Esophagus (tissue), 2 donors: ENCODE data around the gene ADAMTS3. TPM values are rescaled to one million over a fixed set of nuclear protein-coding genes. Genes with fewer than 3 reads are reported as not detected.
"Not testable (repeated sequence)": the region's sequence is repeated elsewhere in the genome, so short reads cannot be mapped to it uniquely, and the experiment has no call there.

Source experiments
- H3K27ac ChIP-seq, 2 donors: one replicate each; pipeline ENCODE4 v1.5.1; 2013; ENCODE audit warnings: low read depth in 2 of 2, mild to moderate bottlenecking in 2 of 2, inconsistent platforms in 1 of 2, low read length in 1 of 2, moderate library complexity in 1 of 2
- H3K27me3 ChIP-seq, 2 donors: one replicate each; pipeline ENCODE4 v1.6.1; 2013; ENCODE audit warnings: low read length in 2 of 2, control low read depth in 1 of 2, mild to moderate bottlenecking in 1 of 2; ENCODE audit not compliant: insufficient read depth in 2 of 2, control insufficient read depth in 1 of 2
- H3K36me3 ChIP-seq, 2 donors: one replicate each; pipeline ENCODE4 v1.6.1; 2013; ENCODE audit warnings: low read length in 1 of 2; ENCODE audit not compliant: control insufficient read depth in 2 of 2, insufficient read depth in 2 of 2
- H3K4me1 ChIP-seq, 2 donors: one replicate each; pipeline ENCODE4 v1.6.1; 2013; ENCODE audit warnings: low read length in 1 of 2; ENCODE audit not compliant: control insufficient read depth in 2 of 2, insufficient read depth in 2 of 2
- H3K4me3 ChIP-seq, 2 donors: one replicate each; pipeline ENCODE4 v1.5.1; 2013; ENCODE audit warnings: low read length in 2 of 2, mild to moderate bottlenecking in 2 of 2, low read depth in 1 of 2, moderate library complexity in 1 of 2
- H3K9me3 ChIP-seq, 2 donors: one replicate each; pipeline ENCODE4 v1.6.1; 2013; ENCODE audit warnings: mild to moderate bottlenecking in 2 of 2, low read depth in 1 of 2, low read length in 1 of 2, moderate library complexity in 1 of 2; ENCODE audit not compliant: control insufficient read depth in 2 of 2, insufficient read depth in 1 of 2
- WGBS, 2 donors: extraction: QIAGEN DNeasy Blood & Tissue Kit; methylation state at CpG; one replicate each; pipeline ENCODE4 v1.1.7; 2013; 5-methylcytosine and 5-hydroxymethylcytosine counted together
- polyA plus RNA-seq, 2 donors: library from polyadenylated mRNA; stranded (reverse); fragments of 200-250 nt; gene quantifications; one replicate each; pipeline ENCODE4 v1.2.3, GENCODE V29; 2013
- donor health status: healthy with polysubstance abuse.
- donor health status: Bipolar disorder and iron deficiency.

Gene ADAMTS3
- polyA plus RNA-seq, 2 donors, result 0.04 to 0.14 TPM

DNA sequence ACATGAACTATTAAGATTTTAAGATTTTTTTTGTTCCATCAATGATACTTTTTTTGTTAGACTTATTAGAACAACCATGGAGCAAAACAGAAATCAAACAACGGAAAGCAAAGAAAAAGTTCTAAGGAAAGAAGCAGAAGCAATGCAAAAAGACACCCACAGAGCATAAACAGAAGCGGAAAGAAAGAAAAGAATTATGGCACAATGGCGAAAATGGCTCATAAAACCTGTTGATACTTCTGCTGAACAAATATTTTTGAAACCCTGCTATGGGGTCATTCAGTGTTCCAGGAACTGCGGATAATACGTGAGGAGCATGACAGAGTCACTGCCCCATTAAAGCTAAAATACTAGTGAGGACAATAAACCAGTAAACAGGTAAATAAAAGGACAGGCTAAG lies 138.0 kb downstream of the ADAMTS3 start:
- Histone ChIP-seq H3K27me3 (no peaks in the 10 kb centered on the region), H3K4me1 (no peaks in the 10 kb centered on the region), H3K27ac (no peak overlapping the region), H3K36me3 (no peaks in the 10 kb centered on the region), H3K9me3 (no peaks in the 10 kb centered on the region), H3K4me3 (no peak overlapping the region)
- 90 to 93% methylated on average over 5 of the region's 5 CpGs for WGBS, 2 donors

DNA sequence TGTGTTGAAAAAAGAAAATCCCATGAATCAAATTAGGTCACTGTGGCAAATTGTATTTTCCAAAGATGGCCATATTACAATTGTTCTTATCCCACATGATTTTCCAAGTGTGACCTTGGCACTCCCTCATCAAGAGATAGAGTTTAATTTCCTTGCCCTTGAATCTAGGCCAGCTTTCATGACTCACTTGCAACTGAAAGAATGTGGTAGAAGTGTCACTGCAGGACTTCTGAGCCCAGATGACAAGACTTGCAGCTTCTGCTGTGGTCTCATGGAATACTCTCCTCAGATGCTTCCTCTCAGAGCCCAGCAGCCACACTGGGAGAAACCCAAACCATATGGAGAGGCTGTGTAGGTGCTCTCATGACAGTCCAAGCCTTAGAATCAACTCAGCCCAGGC lies 139.0 kb downstream of the ADAMTS3 start:
- H3K27ac ChIP-seq, result no peak overlapping the region
- H3K27me3 ChIP-seq, result no peaks in the 10 kb centered on the region
- no peaks in the 10 kb centered on the region for H3K4me1 ChIP-seq
- no peaks in the 10 kb centered on the region for H3K36me3 ChIP-seq
- H3K9me3 ChIP-seq, result no peaks in the 10 kb centered on the region
- H3K4me3 ChIP-seq, result no peak overlapping the region

DNA sequence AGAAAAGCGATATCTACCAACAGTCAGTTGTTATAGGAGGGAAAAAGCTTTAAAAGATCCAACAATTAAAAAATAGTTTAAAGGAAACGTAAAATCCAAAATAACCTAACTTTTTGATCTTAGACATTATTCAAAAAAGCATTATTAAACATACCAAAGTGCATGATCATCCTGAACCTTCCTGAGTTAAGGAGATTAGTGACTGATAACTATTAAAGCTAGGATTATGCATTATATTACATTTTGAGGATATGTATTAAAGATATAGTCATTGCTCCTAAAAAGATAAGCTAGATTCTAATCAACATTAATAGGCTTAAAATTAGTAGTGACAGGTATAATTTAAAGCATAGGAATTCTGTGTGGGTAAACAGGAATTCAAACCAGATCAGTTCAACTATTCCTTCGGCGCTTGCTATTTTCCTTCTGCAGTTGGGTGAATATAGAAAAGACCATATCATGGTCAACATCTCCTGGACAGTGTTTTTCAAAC lies 139.6 kb downstream of the ADAMTS3 start:
- Histone ChIP-seq H3K27me3 (no peaks in the 10 kb centered on the region), H3K4me1 (no peaks in the 10 kb centered on the region), H3K27ac (no peak overlapping the region), H3K9me3 (no peaks in the 10 kb centered on the region), H3K36me3 (no peaks in the 10 kb centered on the region), H3K4me3 (no peak overlapping the region)
- WGBS, 2 donors, result 92 to 94% methylated on average over 4 of the region's 4 CpGs

DNA sequence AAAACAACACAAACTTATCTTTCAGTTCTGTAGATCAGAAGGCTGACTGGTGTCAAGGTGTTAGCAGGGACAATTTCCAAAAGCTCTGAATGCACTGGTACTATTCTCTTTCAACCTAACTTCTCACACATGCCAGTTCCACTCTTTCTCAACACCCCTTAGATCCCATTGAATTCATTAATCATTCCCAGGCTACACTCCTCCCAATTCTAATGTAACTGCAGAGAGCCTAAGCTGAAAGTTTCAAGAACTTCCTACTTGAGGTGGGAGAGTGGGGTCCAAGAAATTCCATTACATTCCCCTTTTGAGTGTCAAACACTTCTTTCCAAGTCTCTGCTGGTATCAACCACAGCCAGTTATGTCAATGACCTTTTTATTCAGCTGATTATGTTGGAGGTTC lies 142.0 kb downstream of the ADAMTS3 start:
- no peaks in the 10 kb centered on the region for H3K9me3 ChIP-seq
- no peaks in the 10 kb centered on the region for H3K4me1 ChIP-seq
- H3K4me3 ChIP-seq, result no peak overlapping the region
- H3K27ac ChIP-seq, result no peak overlapping the region
- no peaks in the 10 kb centered on the region for H3K36me3 ChIP-seq
- no peaks in the 10 kb centered on the region for H3K27me3 ChIP-seq

DNA sequence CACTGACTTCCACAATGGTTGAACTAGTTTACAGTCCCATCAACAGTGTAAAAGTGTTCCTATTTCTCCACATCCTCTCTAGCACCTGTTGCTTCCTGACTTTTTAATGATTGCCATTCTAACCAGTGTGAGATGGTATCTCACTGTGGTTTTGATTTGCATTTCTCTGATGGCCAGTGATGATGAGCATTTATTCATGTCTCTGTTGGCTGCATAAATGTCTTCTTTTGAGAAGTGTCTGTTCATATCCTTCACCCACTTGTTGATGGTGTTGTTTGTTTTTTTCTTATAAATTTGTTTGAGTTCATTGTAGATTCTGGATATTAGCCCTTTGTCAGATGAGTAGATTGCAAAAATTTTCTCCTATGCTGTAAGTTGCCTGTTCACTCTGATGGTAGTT lies 143.1 kb downstream of the ADAMTS3 start:
- H3K4me1 ChIP-seq, H3K27me3 ChIP-seq, H3K36me3 ChIP-seq, H3K4me3 ChIP-seq, H3K27ac ChIP-seq, H3K9me3 ChIP-seq: not testable (repeated sequence)

DNA sequence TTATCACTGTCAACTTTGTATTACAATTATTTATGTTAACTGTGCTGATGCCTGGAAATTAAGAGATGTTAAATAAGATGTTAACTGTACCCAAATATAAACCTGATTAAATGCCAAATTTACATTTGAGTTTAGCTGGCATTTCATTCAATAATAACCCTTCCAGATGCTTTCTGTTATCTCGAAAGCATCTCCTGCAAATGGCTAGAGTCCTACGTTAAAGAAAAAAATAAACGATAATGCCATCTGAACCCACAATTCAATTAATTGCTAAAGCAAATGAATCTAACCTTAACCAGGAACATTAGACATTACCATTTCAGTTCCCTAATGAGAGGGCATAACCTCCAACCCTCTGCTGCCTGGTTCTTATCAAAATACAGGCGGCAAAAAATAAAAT lies 145.0 kb downstream of the ADAMTS3 start:
- 59 to 73% methylated on average over 4 of the region's 4 CpGs for WGBS, 2 donors
- Histone ChIP-seq H3K9me3 (no peaks in the 10 kb centered on the region), H3K36me3 (no peaks in the 10 kb centered on the region)

DNA sequence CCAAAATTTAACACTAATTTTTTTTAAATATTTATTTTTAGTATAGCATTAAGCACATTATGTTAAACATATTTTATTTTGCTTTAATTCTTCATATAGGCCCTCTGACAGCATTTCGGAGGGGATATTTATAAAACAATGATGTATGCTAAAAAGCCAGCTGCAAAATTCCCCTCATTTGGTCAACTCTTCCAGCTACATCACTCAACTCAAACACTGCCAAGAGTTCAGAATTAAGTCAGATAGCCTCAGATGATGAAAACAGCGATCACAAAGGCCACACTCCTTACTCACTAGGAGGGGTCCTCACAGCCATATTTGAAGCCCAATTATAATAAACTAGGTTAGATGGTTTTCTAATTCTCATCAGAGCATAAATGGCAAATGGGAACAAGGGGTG lies 146.6 kb downstream of the ADAMTS3 start:
- H3K4me1 ChIP-seq, result no peaks in the 10 kb centered on the region
- H3K36me3 ChIP-seq, result no peaks in the 10 kb centered on the region
- no peaks in the 10 kb centered on the region for H3K9me3 ChIP-seq
- no peaks in the 10 kb centered on the region for H3K27me3 ChIP-seq
- H3K4me3 ChIP-seq, result no peak overlapping the region
- WGBS, 2 donors, result 86 to 88% methylated on average over 2 of the region's 2 CpGs
- no peak overlapping the region for H3K27ac ChIP-seq

More for the DNA sequence above, 145.0 kb downstream of the ADAMTS3 start:
- H3K27ac ChIP-seq, result no peak overlapping the region
- no peak overlapping the region for H3K4me3 ChIP-seq
- no peaks in the 10 kb centered on the region for H3K27me3 ChIP-seq
- no peaks in the 10 kb centered on the region for H3K4me1 ChIP-seq

DNA sequence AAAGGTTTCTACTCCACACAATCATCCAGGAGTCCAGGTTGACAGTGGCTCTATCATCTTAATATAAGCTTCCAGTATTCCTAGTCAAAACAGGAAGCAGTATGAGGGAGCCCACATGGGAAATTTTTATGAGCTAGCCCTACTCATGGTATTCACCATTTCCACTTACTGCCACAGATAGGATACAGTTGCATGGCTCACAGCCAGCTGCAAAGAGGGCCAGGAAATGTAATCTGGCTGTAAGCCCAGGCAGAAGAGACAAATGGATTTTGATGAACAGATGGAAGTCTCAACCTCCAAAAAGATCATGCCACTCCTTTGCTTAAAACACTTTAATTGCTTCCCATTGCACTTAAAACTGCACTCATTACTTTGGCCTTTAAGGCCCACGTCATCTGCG lies 150.6 kb downstream of the ADAMTS3 start:
- H3K27ac ChIP-seq, result no peak overlapping the region
- H3K27me3 ChIP-seq, result no peaks in the 10 kb centered on the region
- no peaks in the 10 kb centered on the region for H3K4me1 ChIP-seq
- H3K4me3 ChIP-seq, result no peak overlapping the region
- H3K36me3 ChIP-seq, result no peaks in the 10 kb centered on the region
- WGBS, 2 donors, result 62 to 80% methylated on average over 2 of the region's 2 CpGs
- H3K9me3 ChIP-seq, result no peaks in the 10 kb centered on the region

DNA sequence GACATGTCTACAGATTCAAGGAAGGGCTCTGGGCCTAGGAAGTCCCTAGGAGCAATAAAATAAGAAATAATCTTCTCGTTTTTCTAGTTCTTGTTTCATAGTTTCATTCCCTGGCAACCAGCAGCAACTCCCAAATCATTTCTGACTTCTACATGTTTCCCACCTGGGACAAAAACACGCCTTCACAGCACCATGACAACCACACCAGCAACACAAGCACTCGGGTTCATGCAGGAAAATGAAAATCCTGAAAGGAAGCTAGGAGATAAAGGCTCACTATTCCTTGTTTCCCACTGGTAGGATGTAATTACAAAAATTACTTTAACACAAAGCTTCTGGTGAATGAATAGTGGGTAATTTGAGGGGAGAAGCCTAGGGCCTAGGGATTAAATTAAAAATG lies 158.9 kb downstream of the ADAMTS3 start:
- no peaks in the 10 kb centered on the region for H3K36me3 ChIP-seq
- WGBS, 2 donors, result 35 to 42% methylated on average over 3 of the region's 3 CpGs
- H3K4me3 ChIP-seq, result no peak overlapping the region
- no peaks in the 10 kb centered on the region for H3K27me3 ChIP-seq
- H3K4me1 ChIP-seq, result no peaks in the 10 kb centered on the region
- no peak overlapping the region for H3K27ac ChIP-seq
- H3K9me3 ChIP-seq, result no peaks in the 10 kb centered on the region

DNA sequence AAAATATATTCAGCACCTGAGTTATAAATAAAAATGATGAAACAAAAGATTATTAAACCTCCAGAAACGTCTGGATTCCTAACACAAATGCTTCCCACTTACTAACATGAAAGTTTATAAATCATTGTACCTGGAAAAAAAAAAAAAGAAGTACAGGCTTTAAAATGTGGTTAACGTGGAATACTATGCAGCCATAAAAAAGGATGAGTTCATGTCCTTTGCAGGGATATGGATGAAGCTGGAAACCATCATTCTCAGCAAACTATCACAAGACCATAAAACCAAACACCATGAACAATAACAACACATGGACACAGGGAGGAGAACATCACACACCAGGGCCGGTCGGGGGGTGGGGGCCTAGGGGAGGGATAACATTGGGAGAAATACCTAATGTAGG lies 160.5 kb downstream of the ADAMTS3 start:
- no peaks in the 10 kb centered on the region for H3K27me3 ChIP-seq
- H3K36me3 ChIP-seq, result no peaks in the 10 kb centered on the region
- H3K27ac ChIP-seq, result no peak overlapping the region
- no peaks in the 10 kb centered on the region for H3K4me1 ChIP-seq
- WGBS, 2 donors, result 68 to 77% methylated on average over 4 of the region's 4 CpGs
- no peak overlapping the region for H3K4me3 ChIP-seq
- no peaks in the 10 kb centered on the region for H3K9me3 ChIP-seq
